ENCODE results near the gene SLC6A17.

Gene SLC6A17

DNA sequence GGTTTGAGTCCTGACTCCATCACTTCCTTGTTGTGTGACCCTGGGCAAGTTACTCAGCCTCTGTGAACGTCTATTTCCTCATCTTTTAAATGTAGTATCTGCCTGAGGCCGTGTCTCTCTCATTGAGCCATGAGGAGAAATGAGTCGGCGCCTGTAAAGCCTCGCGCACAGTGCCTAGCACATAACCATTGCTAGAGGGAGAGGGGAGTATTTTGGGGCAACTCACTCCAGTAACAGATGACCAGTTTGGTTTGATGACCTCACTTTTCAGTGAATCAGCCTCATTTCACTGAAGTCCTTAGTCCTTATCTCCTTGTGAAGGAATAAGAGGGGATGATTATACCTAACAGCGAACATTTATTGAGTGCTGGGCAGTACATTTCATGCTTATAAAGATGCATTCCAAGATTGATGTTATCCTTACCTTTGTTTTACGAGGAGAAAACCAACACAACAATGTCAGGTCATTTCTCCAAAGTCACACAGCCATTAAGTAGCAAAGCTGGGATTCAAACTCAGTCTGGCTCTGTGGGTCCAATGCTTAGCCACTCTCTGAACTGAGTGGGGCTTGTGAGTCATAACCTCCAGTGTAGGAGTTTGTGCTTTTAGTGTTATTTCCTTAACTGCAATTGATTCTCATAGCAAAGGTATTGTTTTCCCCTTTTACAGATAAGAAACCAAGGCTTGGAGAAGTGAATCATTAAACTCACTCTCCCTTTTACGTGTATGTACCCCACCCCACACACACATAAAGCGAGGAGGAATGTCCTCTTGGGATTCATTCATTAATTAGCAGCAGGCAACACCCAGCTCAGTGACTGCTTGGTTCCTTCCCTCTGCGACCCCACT is 85.8 kb downstream of the SLC6A17 start:
- TF ChIP-seq CTCF (IDR thresholded peaks at IDR 0.05; ENCODE audit: extremely low read depth, missing control alignments): no peak
- DNase-seq (ENCODE audit: low spot score): no peak

GRCh38 chr1:110237386-110238152 is 87.3 kb downstream of the SLC6A17 start:
- DNase-seq (ENCODE audit: low spot score): no peak

DNA sequence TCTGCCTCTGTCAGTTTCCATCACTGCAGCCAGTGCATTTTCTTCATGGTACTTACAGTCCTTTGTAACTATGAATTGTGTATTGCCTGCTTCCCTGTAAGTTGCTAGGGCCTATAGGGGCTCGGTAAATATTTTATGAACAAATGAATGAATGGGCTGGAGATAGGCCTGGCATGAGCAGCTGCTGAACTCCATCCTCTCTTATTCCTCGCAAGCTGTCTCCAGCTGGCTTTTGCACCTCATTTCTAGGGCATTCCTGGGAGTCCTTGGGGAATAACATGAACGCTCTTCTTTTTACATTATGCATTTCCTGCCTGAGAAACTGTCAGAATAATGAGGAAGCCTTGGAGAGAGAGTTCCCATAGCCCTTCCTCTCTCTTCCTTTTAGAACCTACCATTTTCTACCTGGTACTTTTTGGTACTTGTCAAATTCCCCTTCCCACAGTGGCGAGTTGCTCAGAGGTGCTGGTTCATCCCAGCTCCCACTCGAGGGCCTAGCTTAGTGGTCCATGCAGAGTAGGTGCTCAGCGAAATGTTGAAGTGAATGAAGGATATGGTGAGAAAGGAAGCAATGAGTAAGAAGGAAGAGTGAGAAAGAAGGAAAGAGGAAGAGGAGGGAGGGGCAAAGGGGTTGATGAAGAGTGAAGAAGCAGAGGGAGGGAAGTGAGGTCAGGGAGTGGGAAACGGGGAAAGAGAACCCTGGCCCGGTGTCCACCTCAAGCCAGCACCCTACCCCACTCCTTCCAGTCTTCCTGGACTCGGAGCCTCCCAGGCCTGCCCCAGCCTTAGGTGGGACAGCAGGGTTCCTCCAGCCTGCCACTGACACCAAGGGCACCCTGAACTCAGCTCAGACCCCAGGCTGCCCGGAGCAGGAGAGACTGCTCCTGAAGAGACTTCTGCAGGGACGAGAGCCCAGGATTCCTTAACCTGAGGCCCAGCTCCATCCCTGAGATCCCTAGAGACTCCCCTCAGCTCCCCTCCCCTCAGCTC is 89.4 kb downstream of the SLC6A17 start:
- no peak for DNase-seq (ENCODE audit: low spot score)
- TF ChIP-seq CTCF (IDR thresholded peaks at IDR 0.05; ENCODE audit: extremely low read depth, missing control alignments): no peak

More at GRCh38 chr1:110237386-110238152, 87.3 kb downstream of the SLC6A17 start:
- no peak for TF ChIP-seq CTCF (IDR thresholded peaks at IDR 0.05; ENCODE audit: extremely low read depth, missing control alignments)

GRCh38 chr1:110240476-110241210 is 90.3 kb downstream of the SLC6A17 start:
- DNase-seq (ENCODE audit: low spot score): no peak
- no peak for TF ChIP-seq CTCF (IDR thresholded peaks at IDR 0.05; ENCODE audit: extremely low read depth, missing control alignments)

DNA sequence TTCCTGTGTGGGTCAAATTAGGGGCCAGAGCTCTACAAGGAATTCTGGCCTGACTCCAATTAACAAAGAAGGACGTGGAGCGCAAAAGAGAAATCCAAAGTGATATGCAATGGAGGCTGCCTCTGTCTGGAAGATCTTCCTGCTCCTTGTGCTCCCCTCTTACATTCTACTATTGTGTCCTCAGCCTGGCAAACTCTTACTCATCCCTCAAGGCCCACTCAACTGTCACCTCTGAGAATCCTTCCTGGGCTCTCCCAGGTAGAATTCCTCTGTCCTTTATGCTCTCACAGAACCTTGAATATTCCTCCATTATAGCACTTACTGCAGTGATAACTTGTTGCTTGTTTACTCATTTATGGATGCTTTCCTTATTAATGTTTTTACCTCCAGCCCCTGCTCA is 91.2 kb downstream of the SLC6A17 start:
- no peak for TF ChIP-seq CTCF (IDR thresholded peaks at IDR 0.05; ENCODE audit: extremely low read depth, missing control alignments)
- no peak for DNase-seq (ENCODE audit: low spot score)

- DNase-seq (ENCODE audit: low spot score): no peak
- no peak for TF ChIP-seq CTCF (IDR thresholded peaks at IDR 0.05; ENCODE audit: extremely low read depth, missing control alignments)
Measured at GRCh38 chr1:110242062-110242461, 91.8 kb downstream of the SLC6A17 start.

All from GM20000 (cell line).